ENCODE data around the gene ERVH48-1. TPM values are rescaled to one million over a fixed set of nuclear protein-coding genes. Genes with fewer than 3 reads are reported as not detected.

The ERVH48-1 gene
- total RNA-seq, 1 experiment from 2014 or later, result 14.7 TPM

GRCh38 chr21:42892931-42893755, 32.3 kb downstream of the ERVH48-1 start, which contains the start of gene NDUFV3 (continued):
- peak; percentile 61; the same call in 1 of the 2 replicates for TF ChIP-seq E2F5 (CRISPR knock-in tag; IDR thresholded peaks at IDR 0.05)
- TF ChIP-seq ZNF671 (CRISPR knock-in tag; IDR thresholded peaks at IDR 0.05), result no peak
- peak; percentile 47; the same call in 1 of the 2 replicates for TF ChIP-seq JUN (CRISPR knock-in tag; IDR thresholded peaks at IDR 0.05)
- TF ChIP-seq NR1H2 (CRISPR knock-in tag; IDR thresholded peaks at IDR 0.05), result no peak
- TF ChIP-seq GTF2I (CRISPR knock-in tag; conservative IDR thresholded peaks at IDR 0.05), result no peak
- no peak; the same call in 1 of the 2 replicates for TF ChIP-seq ATF1 (CRISPR knock-in tag; IDR thresholded peaks at IDR 0.05)
- TF ChIP-seq MLX (CRISPR knock-in tag; IDR thresholded peaks at IDR 0.05), result no peak
- no peak for TF ChIP-seq PRRX2 (CRISPR knock-in tag; IDR thresholded peaks at IDR 0.05)
- TF ChIP-seq NFYB (CRISPR knock-in tag; conservative IDR thresholded peaks at IDR 0.05; ENCODE audit: low read depth), result peak; percentile 82
- TF ChIP-seq SP1 (CRISPR knock-in tag; conservative IDR thresholded peaks at IDR 0.05), result peak; percentile 91
- peak; percentile 20; the same call in 1 of the 2 replicates for TF ChIP-seq MYBL2 (CRISPR knock-in tag; IDR thresholded peaks at IDR 0.05)
- no peak; the same call in 1 of the 2 replicates for TF ChIP-seq USF2 (CRISPR knock-in tag; IDR thresholded peaks at IDR 0.05)
- TF ChIP-seq USF1 (CRISPR knock-in tag; IDR thresholded peaks at IDR 0.05), result peak; percentile 63
- TF ChIP-seq MAX (CRISPR knock-in tag; IDR thresholded peaks at IDR 0.05), result peak; percentile 83
- peak; percentile 81; the same call in 1 of the 2 replicates for TF ChIP-seq ELF4 (CRISPR knock-in tag; IDR thresholded peaks at IDR 0.05; ENCODE audit: low read depth)
- TF ChIP-seq ZNF232 (CRISPR knock-in tag; IDR thresholded peaks at IDR 0.05), result peak; percentile 69; the same call in 1 of the 2 replicates
- 0 out of 2 replicates have a peak, but pooled peaks have one; percentile 31 for TF ChIP-seq FOXK1 (CRISPR knock-in tag; IDR thresholded peaks at IDR 0.05)
- 0 out of 2 replicates have a peak, but pooled peaks have one; percentile 15 for TF ChIP-seq PRDM15 (CRISPR knock-in tag; IDR thresholded peaks at IDR 0.05)
- 0 out of 2 replicates have a peak, but pooled peaks have one; percentile 17 for TF ChIP-seq TCF7 (CRISPR knock-in tag; IDR thresholded peaks at IDR 0.05; ENCODE audit: low read depth)
- peak; percentile 44; the same call in 1 of the 2 replicates for TF ChIP-seq ARID4B (CRISPR knock-in tag; IDR thresholded peaks at IDR 0.05; ENCODE audit: borderline replicate concordance)
- TF ChIP-seq PREB (CRISPR knock-in tag; IDR thresholded peaks at IDR 0.05; ENCODE audit: borderline replicate concordance), result no peak
- TF ChIP-seq CREM (CRISPR knock-in tag; IDR thresholded peaks at IDR 0.05), result peak; percentile 90
- TF ChIP-seq ZSCAN18 (CRISPR knock-in tag; IDR thresholded peaks at IDR 0.05), result no peak

All from WTC11 (cell line).